HEK293 (cell line): Measurements from ENCODE around the gene NHSL2.

Experiments used
- CTCF ChIA-PET: fragments of 350-600 bp; formaldehyde crosslinking; extraction: SDS; loops from one replicate; lab custom pipeline; 2021; ENCODE audit warnings: antibody characterized with exemption; lab: Yijun Ruan, JAX
- POLR2A ChIA-PET: fragments of 300-600 bp; formaldehyde crosslinking; extraction: SDS; loops from one replicate; lab custom pipeline; 2020; ENCODE audit warnings: antibody characterized with exemption, inconsistent platforms; lab: Yijun Ruan, JAX
- H3K27ac ChIP-seq: fragments of 200-500 bp; sonication (Bioruptor generic); 2 replicates; pipeline ENCODE4 v1.5.1; 2014; ENCODE audit warnings: low read depth, low read length, control low read depth, inconsistent platforms; ENCODE audit errors: extremely low read depth
- H3K36me3 ChIP-seq, 2 experiments: fragments of 200-500 bp in 1 of 2; sonication (Bioruptor generic) in 1 of 2; 1 replicate in 1 of 2; 2 replicates in 1 of 2; pipeline ENCODE4 v1.5.1; 2014 to 2017; ENCODE audit warnings: inconsistent platforms in 2 of 2, low read length in 2 of 2; ENCODE audit not compliant: control insufficient read depth in 2 of 2, insufficient read depth in 1 of 2
- H3K4me1 ChIP-seq: fragments of 200-500 bp; sonication (Bioruptor generic); 2 replicates; pipeline ENCODE4 v1.5.1; 2014; ENCODE audit warnings: mild to moderate bottlenecking, low read length, inconsistent platforms; ENCODE audit not compliant: control insufficient read depth, insufficient read depth
- H3K4me3 ChIP-seq: 2 replicates; pipeline ENCODE4 v1.5.1; 2011; ENCODE audit warnings: low read depth, mild to moderate bottlenecking, control low read depth, low read length, moderate library complexity
- H3K9me3 ChIP-seq: fragments of 200-500 bp; sonication (Bioruptor generic); 2 replicates; pipeline ENCODE4 v1.5.1; 2014; ENCODE audit warnings: low read depth, low read length, inconsistent platforms; ENCODE audit not compliant: control insufficient read depth, insufficient read depth
- GLIS2 ChIP-seq: fragments of 450-650 bp; formaldehyde crosslinking; IDR thresholded peaks from 2 replicates; pipeline ENCODE4 v1.5.1; 2016; ENCODE audit warnings: missing biosample characterization, missing genetic modification characterization
- HOXA7 ChIP-seq: sonication (generic); formaldehyde crosslinking; IDR thresholded peaks from 2 replicates; pipeline ENCODE4 v1.8.1; 2022; ENCODE audit warnings: missing genetic modification reagents, borderline replicate concordance
- KLF17 ChIP-seq: fragments of 450-650 bp; formaldehyde crosslinking; IDR thresholded peaks from 2 replicates; pipeline ENCODE4 v1.5.1; 2016; ENCODE audit warnings: missing biosample characterization, missing genetic modification characterization
- KLF9 ChIP-seq: fragments of 450-650 bp; formaldehyde crosslinking; IDR thresholded peaks from 2 replicates; pipeline ENCODE4 v1.5.1; 2016; ENCODE audit warnings: missing biosample characterization, missing genetic modification characterization, low read depth
- TSHZ1 ChIP-seq: fragments of 450-650 bp; formaldehyde crosslinking; IDR thresholded peaks from 2 replicates; pipeline ENCODE4 v1.5.1; 2016; ENCODE audit warnings: missing biosample characterization, missing genetic modification characterization, borderline replicate concordance
- ZBTB10 ChIP-seq: fragments of 450-650 bp; formaldehyde crosslinking; IDR thresholded peaks from 2 replicates; pipeline ENCODE4 v1.5.1; 2016; ENCODE audit warnings: missing biosample characterization, missing genetic modification characterization
- ZBTB44 ChIP-seq: fragments of 450-650 bp; IDR thresholded peaks from 2 replicates; pipeline ENCODE4 v1.5.1; 2018; ENCODE audit warnings: missing biosample characterization, mild to moderate bottlenecking, missing genetic modification characterization
- ZNF157 ChIP-seq: fragments of 450-650 bp; formaldehyde crosslinking; IDR thresholded peaks from 2 replicates; pipeline ENCODE4 v1.5.1; 2016; ENCODE audit warnings: missing biosample characterization, missing genetic modification characterization
- ZNF174 ChIP-seq: fragments of 450-650 bp; formaldehyde crosslinking; IDR thresholded peaks from 2 replicates; pipeline ENCODE4 v1.5.0; 2017; ENCODE audit warnings: missing biosample characterization, mild to moderate bottlenecking, missing genetic modification characterization
- ZNF184 ChIP-seq: fragments of 450-650 bp; IDR thresholded peaks from 2 replicates; pipeline ENCODE4 v1.5.1; 2018; ENCODE audit warnings: missing biosample characterization, mild to moderate bottlenecking, missing genetic modification characterization
- ZNF214 ChIP-seq: fragments of 450-650 bp; formaldehyde crosslinking; IDR thresholded peaks from 2 replicates; pipeline ENCODE4 v1.5.1; 2017; ENCODE audit warnings: missing biosample characterization, mild to moderate bottlenecking, missing genetic modification characterization, borderline replicate concordance
- ZNF23 ChIP-seq: fragments of 450-650 bp; formaldehyde crosslinking; IDR thresholded peaks from 2 replicates; pipeline ENCODE4 v1.5.1; 2016; ENCODE audit warnings: missing biosample characterization, missing genetic modification characterization, borderline replicate concordance
- ZNF266 ChIP-seq: fragments of 450-650 bp; formaldehyde crosslinking; IDR thresholded peaks from 2 replicates; pipeline ENCODE4 v1.5.1; 2016; ENCODE audit warnings: missing biosample characterization, missing genetic modification characterization, low read depth
- ZNF302 ChIP-seq: fragments of 450-650 bp; formaldehyde crosslinking; IDR thresholded peaks from 2 replicates; pipeline ENCODE4 v1.5.1; 2016; ENCODE audit warnings: missing biosample characterization, missing genetic modification characterization, low read depth
- ZNF362 ChIP-seq: fragments of 450-650 bp; formaldehyde crosslinking; IDR thresholded peaks from 2 replicates; pipeline ENCODE4 v1.5.1; 2016; ENCODE audit warnings: missing biosample characterization, missing genetic modification characterization
- ZNF416 ChIP-seq: fragments of 450-650 bp; formaldehyde crosslinking; IDR thresholded peaks from 2 replicates; pipeline ENCODE4 v1.5.1; 2016; ENCODE audit warnings: missing biosample characterization, missing genetic modification characterization
- ZNF501 ChIP-seq: fragments of 450-650 bp; formaldehyde crosslinking; IDR thresholded peaks from 2 replicates; pipeline ENCODE4 v1.5.1; 2016; ENCODE audit warnings: missing biosample characterization, missing genetic modification characterization
- ZNF510 ChIP-seq: fragments of 450-650 bp; formaldehyde crosslinking; IDR thresholded peaks from 2 replicates; pipeline ENCODE4 v1.5.1; 2018; ENCODE audit warnings: mild to moderate bottlenecking, missing genetic modification characterization, missing biosample characterization; ENCODE audit not compliant: insufficient replicate concordance
- ZNF701 ChIP-seq: fragments of 450-650 bp; formaldehyde crosslinking; IDR thresholded peaks from 2 replicates; pipeline ENCODE4 v1.5.1; 2016; ENCODE audit warnings: missing biosample characterization, missing genetic modification characterization
- ZSCAN5A ChIP-seq: fragments of 450-650 bp; formaldehyde crosslinking; IDR thresholded peaks from 2 replicates; pipeline ENCODE4 v1.5.1; 2016; ENCODE audit warnings: missing biosample characterization, missing genetic modification characterization

The NHSL2 gene

GRCh38 chrX:71996136-71996535, 85.5 kb downstream of the NHSL2 start:
- Histone ChIP-seq H3K27ac (no peak overlapping the region), H3K9me3 (no peaks in the 10 kb centered on the region), H3K4me3 (no peak overlapping the region), H3K4me1 (no peaks in the 10 kb centered on the region; the same call in 1 of the 2 replicates), H3K36me3 (no peaks in the 10 kb centered on the region)
- TF ChIP-seq ZNF174 (tag by site-specific recombination) (no peak), ZNF416 (tag by site-specific recombination) (no peak), ZNF510 (tag by site-specific recombination) (no peak), ZNF362 (tag by site-specific recombination) (no peak), ZBTB10 (tag by site-specific recombination) (no peak), ZNF266 (tag by site-specific recombination) (no peak), ZNF302 (tag by site-specific recombination) (no peak), ZSCAN5A (tag by site-specific recombination) (no peak), GLIS2 (tag by site-specific recombination) (no peak), ZNF701 (tag by site-specific recombination) (no peak), ZNF184 (tag by site-specific recombination) (no peak), KLF17 (no peak), ZNF214 (no peak), ZNF501 (no peak)
- CTCF ChIA-PET = interaction anchor here (1.6 to 2.5 kb wide), 2 partner anchors 10 to 25 kb away, joined by 5 to 8 read pairs; no protein-coding TSS in a partner anchor
- POLR2A ChIA-PET = no interaction called here

- CTCF ChIA-PET = interaction anchor here (2.5 to 11.5 kb wide), 5 partner anchors 9 to 129 kb away, joined by 8 to 174 read pairs (median 42); no protein-coding TSS in a partner anchor
- TF ChIP-seq KLF9 (tag by site-specific recombination) = no peak
- no peak for TF ChIP-seq TSHZ1 (tag by site-specific recombination)
- TF ChIP-seq ZNF157 (tag by site-specific recombination) = no peak
- TF ChIP-seq HOXA7 (CRISPR knock-in tag) = no peak
- no peak for TF ChIP-seq ZNF23 (tag by site-specific recombination)
- no peak for TF ChIP-seq ZBTB44 (tag by site-specific recombination)
- Histone ChIP-seq H3K4me3 (no peak overlapping the region), H3K4me1 (no peaks in the 10 kb centered on the region; the same call in 1 of the 2 replicates), H3K27ac (no peak overlapping the region), H3K9me3 (no peaks in the 10 kb centered on the region), H3K36me3 (no peaks in the 10 kb centered on the region)
- POLR2A ChIA-PET = no interaction called here
Measured at GRCh38 chrX:71996826-71997225, 86.2 kb downstream of the NHSL2 start.
